Uterus (tissue), 2 donors: ENCODE results near the gene EEF1AKMT3.

Source experiments
- CTCF ChIP-seq, 4 experiments: fragments of 200-600 bp in 2 of 4; fragments of 450-650 bp in 2 of 4; sonication (generic) in 2 of 4; IDR thresholded peaks; one replicate each; pipeline ENCODE4 v1.5.1; 2016 to 2019; ENCODE audit warnings: antibody characterized with exemption in 4 of 4, mild to moderate bottlenecking in 2 of 4, moderate library complexity in 1 of 4
- POLR2A ChIP-seq, 2 donors: fragments of 450-650 bp; IDR thresholded peaks; one replicate each; pipeline ENCODE4 v1.6.1; 2016; ENCODE audit warnings: antibody characterized with exemption in 2 of 2, mild to moderate bottlenecking in 1 of 2, moderate library complexity in 1 of 2

- TF ChIP-seq CTCF (IDR thresholded peaks at IDR 0.05) (no peak), POLR2A (IDR thresholded peaks at IDR 0.05) (no peak)
These were observed 45.0 kb downstream of the EEF1AKMT3 start for GRCh38 chr12:57817261-57817989.
